ENCODE results near the gene NPHP4.

Gene NPHP4

GRCh38 chr1:5989731-5990271 is 2.4 kb downstream of the NPHP4 start:
- DNase-seq: no peak

- DNase-seq: no peak
Measured at GRCh38 chr1:5989286-5989605, 3.0 kb downstream of the NPHP4 start.

- DNase-seq: no peak
Measured at GRCh38 chr1:5988596-5989285, 3.5 kb downstream of the NPHP4 start.

- DNase-seq: no peak
Measured at GRCh38 chr1:5986018-5986417, 6.2 kb downstream of the NPHP4 start.

GRCh38 chr1:5985250-5985649 is 7.0 kb downstream of the NPHP4 start:
- DNase-seq: peak in 1 of 14 donors; percentile 82

- no peak for DNase-seq
Measured at GRCh38 chr1:5983361-5984103, 8.7 kb downstream of the NPHP4 start.

- DNase-seq: no peak
Measured at GRCh38 chr1:5982868-5983267, 9.4 kb downstream of the NPHP4 start.

- DNase-seq: no peak
Measured at GRCh38 chr1:5982276-5982675, 9.9 kb downstream of the NPHP4 start.

- DNase-seq: no peak
Measured at GRCh38 chr1:5981009-5981380, 11.2 kb downstream of the NPHP4 start.

- no peak for DNase-seq
Measured at GRCh38 chr1:5980314-5981008, 11.8 kb downstream of the NPHP4 start.

GRCh38 chr1:5979536-5980313 is 12.5 kb downstream of the NPHP4 start:
- DNase-seq: no peak

GRCh38 chr1:5978452-5978851 is 13.8 kb downstream of the NPHP4 start:
- DNase-seq: no peak

- DNase-seq: no peak
Measured at GRCh38 chr1:5977494-5978444, 14.5 kb downstream of the NPHP4 start.

GRCh38 chr1:5976726-5977493 is 15.3 kb downstream of the NPHP4 start:
- no peak for DNase-seq

- no peak for DNase-seq
Measured at GRCh38 chr1:5976231-5976630, 16.0 kb downstream of the NPHP4 start.

- peak in 9 of 14 donors; percentile 11 to 60 (median 38) for DNase-seq
Measured at GRCh38 chr1:5975133-5975880, 16.9 kb downstream of the NPHP4 start.

- no peak for DNase-seq
Measured at GRCh38 chr1:5974631-5975030, 17.6 kb downstream of the NPHP4 start.

- peak in 12 of 14 donors; percentile 20 to 75 (median 54) for DNase-seq
Measured at GRCh38 chr1:5973771-5974170, 18.5 kb downstream of the NPHP4 start.

- DNase-seq: no peak
Measured at GRCh38 chr1:5972198-5972520, 20.1 kb downstream of the NPHP4 start.

All from C1 segment of cervical spinal cord (tissue), 14 donors.